T follicular helper cell (primary cell): Measurements from ENCODE around the gene COA5.

Experiments used
- DNase-seq: peaks from one replicate; pipeline ENCODE4 v3.0.0-alpha.2; 2020; ENCODE audit warnings: low read depth
- total RNA-seq, 2 experiments: gene quantifications; one replicate each; lab custom pipeline; 2026; lab: John Stamatoyannopoulos, UW

The COA5 gene
- 23.9 to 31.5 reads per million in 2 experiments for total RNA-seq

- DNase-seq = peak; percentile 79
These were observed at the start of gene COA5, which contains the start of gene UNC50 for GRCh38 chr2:98608116-98608961. Gene COA5 (minus strand): TSS chr2:98608512. CDS start chr2:98608405, 107 bp downstream. Gene UNC50 (plus strand): TSS chr2:98608589. CDS start chr2:98609760, 1,171 bp downstream.

GRCh38 chr2:98656800-98657199 lies 48.5 kb upstream of the COA5 start:
- no peak for DNase-seq

- DNase-seq = peak; percentile 44
These were observed 46.6 kb upstream of the COA5 start for GRCh38 chr2:98654699-98655495.

- DNase-seq = no peak
These were observed 42.7 kb upstream of the COA5 start for GRCh38 chr2:98650998-98651397.

- DNase-seq = no peak
These were observed 41.7 kb upstream of the COA5 start for GRCh38 chr2:98649992-98650375.

GRCh38 chr2:98649135-98649991 lies 41.1 kb upstream of the COA5 start:
- DNase-seq = peak; percentile 74

GRCh38 chr2:98648451-98648850 lies 40.1 kb upstream of the COA5 start:
- no peak for DNase-seq

- no peak for DNase-seq
These were observed 39.3 kb upstream of the COA5 start for GRCh38 chr2:98647636-98648035.

GRCh38 chr2:98643496-98644100 lies 35.3 kb upstream of the COA5 start:
- DNase-seq = no peak

- peak; percentile 22 for DNase-seq
These were observed 29.3 kb upstream of the COA5 start for GRCh38 chr2:98637401-98638147.

GRCh38 chr2:98634406-98635092 lies 26.2 kb upstream of the COA5 start:
- DNase-seq = peak; percentile 22

- no peak for DNase-seq
These were observed 24.0 kb upstream of the COA5 start for GRCh38 chr2:98632351-98632750.

GRCh38 chr2:98623657-98624056 lies 15.3 kb upstream of the COA5 start:
- no peak for DNase-seq

- no peak for DNase-seq
These were observed 8.8 kb upstream of the COA5 start for GRCh38 chr2:98617149-98617548.

GRCh38 chr2:98615481-98615880 lies 7.2 kb upstream of the COA5 start:
- no peak for DNase-seq

GRCh38 chr2:98614024-98614739 lies 5.9 kb upstream of the COA5 start:
- no peak for DNase-seq

GRCh38 chr2:98608962-98609604 lies 771 bp upstream of the COA5 start:
- DNase-seq = no peak

GRCh38 chr2:98607741-98608115 lies 584 bp downstream of the COA5 start:
- DNase-seq = no peak

GRCh38 chr2:98607104-98607503 lies 1.2 kb downstream of the COA5 start:
- no peak for DNase-seq
